ENCODE measurements around the gene NDUFAF5. TPM values are rescaled to one million over a fixed set of nuclear protein-coding genes. Genes with fewer than 3 reads are reported as not detected.
A peak's percentile ranks its signal among the peaks of the same experiment; 100 is the strongest.

NDUFAF5 gene
- total and polyA plus RNA-seq, 7 experiments from 2014 or later, result 5.1 to 43.6 (median 25.2) TPM

DNA sequence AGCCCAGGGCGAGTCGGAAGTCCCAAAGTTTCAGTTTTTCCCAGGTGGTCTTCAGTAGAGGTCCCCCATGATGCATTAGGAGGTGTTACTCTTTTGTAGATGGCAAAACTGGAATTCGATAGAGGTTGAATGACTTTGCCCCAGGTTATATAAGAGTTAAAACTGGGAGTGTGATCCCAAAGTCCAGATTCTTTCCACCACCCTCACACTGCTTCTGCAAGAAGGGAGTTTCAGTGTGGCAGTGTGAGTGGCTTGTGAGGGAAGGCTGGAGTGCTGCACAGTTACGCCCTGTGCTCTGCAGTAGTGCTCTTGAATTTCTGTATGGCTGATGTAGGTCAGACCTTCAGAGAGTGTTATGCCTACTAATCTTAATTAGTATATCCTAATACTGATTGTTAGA lies 29.8 kb downstream of the NDUFAF5 start:
- Mint-ChIP-seq H3K4me1 (peaks cover 0 to 3% (median 0%) of the 10 kb centered on the region in 7 donors), H3K27ac (no peak overlapping the region), H3K9me3 (no peaks in the 10 kb centered on the region), H3K4me3 (no peak overlapping the region), H3K27me3 (no peaks in the 10 kb centered on the region), H3K36me3 (peaks cover 3 to 26% (median 12%) of the 10 kb centered on the region in 5 donors)
- H3K27me3 ChIP-seq (ENCODE audit: control insufficient read depth in 2 of 2, insufficient read depth in 2 of 2, low read length in 2 of 2), result no peaks in the 10 kb centered on the region
- peaks cover 18 to 63% (median 21%) of the 10 kb centered on the region in 3 experiments for H3K36me3 ChIP-seq (ENCODE audit: control insufficient read depth in 2 of 3, insufficient read depth in 3 of 3, low read length in 3 of 3)
- no peak overlapping the region for H3K4me3 ChIP-seq (ENCODE audit: low read length)
- ChIA-PET POLR2A (no interaction called here), CTCF (interaction anchor here (0.6 to 1.0 kb wide), 2 partner anchors 11 to 76 kb away, joined by 3 to 5 read pairs; no protein-coding TSS in a partner anchor)
- H3K27ac ChIP-seq (ENCODE audit: low read depth, low read length), result no peak overlapping the region
- no peak for ATAC-seq
- DNase-seq, result no peak
- intact Hi-C loops (cut with micrococcal nuclease), result no loop called here
- H3K4me1 ChIP-seq (ENCODE audit: control insufficient read depth in 2 of 2, insufficient read depth in 2 of 2, low read length in 2 of 2), result no peaks in the 10 kb centered on the region
- H3K9me3 ChIP-seq (ENCODE audit: control insufficient read depth in 2 of 3, low read length in 3 of 3), result no peaks in the 10 kb centered on the region

GRCh38 chr20:13816757-13817156 lies 31.9 kb downstream of the NDUFAF5 start:
- DNase-seq (no peak), ATAC-seq (no peak)
- no peak overlapping the region for H3K4me3 ChIP-seq (ENCODE audit: low read length)
- CTCF ChIA-PET, result interaction anchor here (0.6 kb wide), 1 partner anchor 239 kb away, joined by 3 read pairs; no protein-coding TSS in a partner anchor
- H3K27ac Mint-ChIP-seq, result peak overlapping the region in 2 of 9 donors; percentile 9 to 39
- H3K27ac ChIP-seq (ENCODE audit: low read depth, low read length), result no peak overlapping the region
- no peaks in the 10 kb centered on the region for H3K9me3 ChIP-seq (ENCODE audit: control insufficient read depth in 2 of 3, low read length in 3 of 3)
- H3K4me1 Mint-ChIP-seq, result peaks cover 0 to 3% (median 0%) of the 10 kb centered on the region in 7 donors
- intact Hi-C loops (cut with micrococcal nuclease), result no loop called here
- H3K36me3 ChIP-seq (ENCODE audit: control insufficient read depth in 2 of 3, insufficient read depth in 3 of 3, low read length in 3 of 3), result peaks cover 3 to 42% (median 8%) of the 10 kb centered on the region in 3 experiments
- H3K27me3 Mint-ChIP-seq, result no peaks in the 10 kb centered on the region
- no peaks in the 10 kb centered on the region for H3K9me3 Mint-ChIP-seq
- H3K36me3 Mint-ChIP-seq, result peaks cover 3 to 30% (median 15%) of the 10 kb centered on the region in 5 donors
- no peaks in the 10 kb centered on the region for H3K4me1 ChIP-seq (ENCODE audit: control insufficient read depth in 2 of 2, insufficient read depth in 2 of 2, low read length in 2 of 2)
- H3K27me3 ChIP-seq (ENCODE audit: control insufficient read depth in 2 of 2, insufficient read depth in 2 of 2, low read length in 2 of 2), result no peaks in the 10 kb centered on the region
- H3K4me3 Mint-ChIP-seq, result no peak overlapping the region
- POLR2A ChIA-PET, result no interaction called here

DNA sequence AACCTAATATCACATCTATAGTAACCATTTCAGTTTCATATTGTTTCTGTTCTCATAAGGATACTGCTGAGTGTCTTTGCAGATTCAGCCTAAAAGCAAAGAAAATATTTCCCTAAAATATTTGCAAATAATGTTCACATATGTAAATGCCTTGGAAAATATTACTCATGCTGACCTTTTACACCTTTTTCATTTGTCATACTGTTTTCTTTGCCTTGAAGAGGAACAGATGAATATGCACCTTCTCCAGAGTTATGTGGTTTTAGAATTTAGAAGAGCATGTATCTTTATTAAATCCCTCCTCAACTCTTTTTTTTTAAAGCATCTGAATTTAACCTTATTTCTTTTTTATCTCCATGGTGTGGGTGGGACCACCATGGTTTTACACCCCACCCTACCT lies 32.5 kb downstream of the NDUFAF5 start:
- H3K27ac ChIP-seq (ENCODE audit: low read depth, low read length), result no peak overlapping the region
- no peak overlapping the region for H3K4me3 ChIP-seq (ENCODE audit: low read length)
- H3K36me3 ChIP-seq (ENCODE audit: control insufficient read depth in 2 of 3, insufficient read depth in 3 of 3, low read length in 3 of 3), result peaks cover 0 to 37% (median 8%) of the 10 kb centered on the region in 3 experiments
- Mint-ChIP-seq H3K9me3 (no peaks in the 10 kb centered on the region), H3K4me3 (no peak overlapping the region), H3K27ac (peak overlapping the region in 4 of 9 donors; percentile 19 to 71 (median 43)), H3K36me3 (peaks cover 3 to 25% (median 15%) of the 10 kb centered on the region in 5 donors), H3K4me1 (peaks cover 0 to 3% (median 0%) of the 10 kb centered on the region in 7 donors), H3K27me3 (no peaks in the 10 kb centered on the region)
- intact Hi-C loops (cut with micrococcal nuclease), result no loop called here
- H3K27me3 ChIP-seq (ENCODE audit: control insufficient read depth in 2 of 2, insufficient read depth in 2 of 2, low read length in 2 of 2), result no peaks in the 10 kb centered on the region
- ChIA-PET CTCF (interaction anchor here (0.6 kb wide), 1 partner anchor 238 kb away, joined by 3 read pairs; no protein-coding TSS in a partner anchor), POLR2A (no interaction called here)
- DNase-seq, result no peak
- H3K9me3 ChIP-seq (ENCODE audit: control insufficient read depth in 2 of 3, low read length in 3 of 3), result no peaks in the 10 kb centered on the region
- H3K4me1 ChIP-seq (ENCODE audit: control insufficient read depth in 2 of 2, insufficient read depth in 2 of 2, low read length in 2 of 2), result no peaks in the 10 kb centered on the region
- ATAC-seq, result no peak

- ATAC-seq (peak; percentile 71), DNase-seq (peak in 5 of 9 donors; percentile 18 to 36 (median 24))
- no peak overlapping the region for H3K4me3 ChIP-seq (ENCODE audit: low read length)
- no peaks in the 10 kb centered on the region for H3K27me3 ChIP-seq (ENCODE audit: control insufficient read depth in 2 of 2, insufficient read depth in 2 of 2, low read length in 2 of 2)
- Mint-ChIP-seq H3K4me1 (peaks cover 0 to 3% (median 0%) of the 10 kb centered on the region in 7 donors), H3K9me3 (no peaks in the 10 kb centered on the region), H3K27ac (no peak overlapping the region), H3K36me3 (peaks cover 0 to 17% (median 4%) of the 10 kb centered on the region in 5 donors), H3K4me3 (no peak overlapping the region), H3K27me3 (no peaks in the 10 kb centered on the region)
- peak overlapping the region; percentile 8 for H3K27ac ChIP-seq (ENCODE audit: low read depth, low read length)
- H3K4me1 ChIP-seq (ENCODE audit: control insufficient read depth in 2 of 2, insufficient read depth in 2 of 2, low read length in 2 of 2), result no peaks in the 10 kb centered on the region
- peaks cover 0 to 20% (median 8%) of the 10 kb centered on the region in 3 experiments for H3K36me3 ChIP-seq (ENCODE audit: control insufficient read depth in 2 of 3, insufficient read depth in 3 of 3, low read length in 3 of 3)
- CTCF ChIA-PET, result interaction anchor here (0.6 to 0.7 kb wide), 2 partner anchors 10 to 343 kb away, joined by 5 to 6 read pairs; no protein-coding TSS in a partner anchor
- no peaks in the 10 kb centered on the region for H3K9me3 ChIP-seq (ENCODE audit: control insufficient read depth in 2 of 3, low read length in 3 of 3)
- POLR2A ChIA-PET, result interaction anchor here (0.7 kb wide), 1 partner anchor 890 kb away, joined by 3 read pairs; no protein-coding TSS in a partner anchor
- intact Hi-C loops (cut with micrococcal nuclease), result loop anchor here in 1 of 2 donors (1.0 kb wide), 1 partner anchor 235 kb away; no protein-coding TSS in a partner anchor
These were observed 35.2 kb downstream of the NDUFAF5 start for GRCh38 chr20:13819885-13820645.

DNA sequence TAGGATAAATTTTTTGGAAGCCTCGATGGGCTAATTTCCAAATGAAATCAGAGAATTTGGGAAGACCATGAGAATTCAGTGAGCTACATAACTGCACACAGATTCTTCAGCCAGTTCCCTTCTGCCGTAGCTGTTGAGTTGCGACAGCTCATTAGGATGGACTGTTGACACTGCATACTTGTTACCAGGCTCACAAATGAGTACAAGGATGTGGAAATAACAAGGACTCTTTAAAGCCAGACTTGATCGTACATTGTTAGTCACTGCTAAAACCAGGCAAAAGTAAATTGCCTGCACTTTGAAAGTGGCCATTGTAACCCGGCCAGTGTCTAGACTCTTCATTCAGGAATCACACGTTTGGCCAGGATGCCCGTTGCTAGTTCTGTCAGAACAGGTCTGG lies 37.0 kb downstream of the NDUFAF5 start:
- H3K27me3 Mint-ChIP-seq, result peaks cover 0 to 2% (median 0%) of the 10 kb centered on the region in 5 donors
- H3K4me1 Mint-ChIP-seq, result peaks cover 0 to 3% (median 0%) of the 10 kb centered on the region in 7 donors
- no peak for ATAC-seq
- Histone ChIP-seq H3K9me3 (ENCODE audit: control insufficient read depth in 2 of 3, low read length in 3 of 3) (no peaks in the 10 kb centered on the region), H3K27ac (ENCODE audit: low read depth, low read length) (no peak overlapping the region), H3K4me1 (ENCODE audit: control insufficient read depth in 2 of 2, insufficient read depth in 2 of 2, low read length in 2 of 2) (no peaks in the 10 kb centered on the region), H3K36me3 (ENCODE audit: control insufficient read depth in 2 of 3, insufficient read depth in 3 of 3, low read length in 3 of 3) (peaks cover 0 to 8% (median 6%) of the 10 kb centered on the region in 3 experiments), H3K4me3 (ENCODE audit: low read length) (no peak overlapping the region), H3K27me3 (ENCODE audit: control insufficient read depth in 2 of 2, insufficient read depth in 2 of 2, low read length in 2 of 2) (no peaks in the 10 kb centered on the region)
- no peaks in the 10 kb centered on the region for H3K9me3 Mint-ChIP-seq
- no peak overlapping the region for H3K4me3 Mint-ChIP-seq
- DNase-seq, result no peak
- POLR2A ChIA-PET, result no interaction called here
- no peak overlapping the region for H3K27ac Mint-ChIP-seq
- CTCF ChIA-PET, result no interaction called here
- peaks cover 0 to 14% (median 1%) of the 10 kb centered on the region in 5 donors for H3K36me3 Mint-ChIP-seq
- intact Hi-C loops (cut with micrococcal nuclease), result no loop called here

DNA sequence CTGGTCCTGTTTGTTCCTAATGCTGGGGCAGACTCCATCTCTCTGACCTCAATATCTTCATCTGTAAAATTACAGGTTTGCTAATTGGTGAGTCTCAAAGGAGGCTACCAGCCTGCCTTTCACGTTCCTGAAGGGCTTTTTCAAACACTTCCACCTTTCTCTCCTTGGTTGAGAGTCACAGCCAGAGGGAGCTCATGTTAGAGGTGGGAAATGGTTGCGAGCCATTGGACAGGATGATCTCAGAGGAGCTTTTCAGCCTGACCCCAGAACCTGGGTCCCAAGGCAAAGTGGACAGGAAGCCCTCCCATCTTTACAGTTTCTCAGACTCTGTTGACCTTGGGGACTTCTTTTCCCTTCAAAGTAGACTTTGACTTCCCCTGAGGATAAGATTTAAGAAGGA lies 37.6 kb downstream of the NDUFAF5 start:
- ChIA-PET POLR2A (no interaction called here), CTCF (no interaction called here)
- ATAC-seq, result no peak
- intact Hi-C loops (cut with micrococcal nuclease), result no loop called here
- no peaks in the 10 kb centered on the region for H3K4me1 ChIP-seq (ENCODE audit: control insufficient read depth in 2 of 2, insufficient read depth in 2 of 2, low read length in 2 of 2)
- H3K4me3 Mint-ChIP-seq, result no peak overlapping the region
- H3K36me3 Mint-ChIP-seq, result peaks cover 0 to 12% (median 0%) of the 10 kb centered on the region in 5 donors
- H3K4me1 Mint-ChIP-seq, result peaks cover 0 to 3% (median 0%) of the 10 kb centered on the region in 7 donors
- peaks cover 0 to 6% (median 0%) of the 10 kb centered on the region in 5 donors for H3K27me3 Mint-ChIP-seq
- no peak overlapping the region for H3K27ac ChIP-seq (ENCODE audit: low read depth, low read length)
- DNase-seq, result no peak
- peaks cover 0 to 6% (median 4%) of the 10 kb centered on the region in 3 experiments for H3K36me3 ChIP-seq (ENCODE audit: control insufficient read depth in 2 of 3, insufficient read depth in 3 of 3, low read length in 3 of 3)
- H3K27me3 ChIP-seq (ENCODE audit: control insufficient read depth in 2 of 2, insufficient read depth in 2 of 2, low read length in 2 of 2), result peaks cover 0 to 4% of the 10 kb centered on the region in 2 donors
- H3K4me3 ChIP-seq (ENCODE audit: low read length), result no peak overlapping the region
- no peak overlapping the region for H3K27ac Mint-ChIP-seq
- no peaks in the 10 kb centered on the region for H3K9me3 ChIP-seq (ENCODE audit: control insufficient read depth in 2 of 3, low read length in 3 of 3)
- H3K9me3 Mint-ChIP-seq, result no peaks in the 10 kb centered on the region

All from naive thymus-derived CD4-positive, alpha-beta T cell (primary cell).